RKO (cell line): ENCODE results near the gene MLC1.
"Not testable (repeated sequence)": the region's sequence is repeated elsewhere in the genome, so short reads cannot be mapped to it uniquely, and the experiment has no call there.

Experiments
- DNase-seq: peaks from one replicate; pipeline ENCODE4 v3.0.0-alpha.2; 2016; ENCODE audit warnings: low spot score

Gene MLC1

GRCh38 chr22:50102946-50103345 is 17.7 kb upstream of the MLC1 start:
- DNase-seq = no peak

GRCh38 chr22:50101870-50102565 is 16.8 kb upstream of the MLC1 start:
- no peak for DNase-seq

- no peak for DNase-seq
Observed at GRCh38 chr22:50098052-50098451, 12.8 kb upstream of the MLC1 start.

- DNase-seq = no peak
Observed at GRCh38 chr22:50092342-50092741, 7.1 kb upstream of the MLC1 start.

- DNase-seq = no peak
Observed at GRCh38 chr22:50091092-50091768, 6.0 kb upstream of the MLC1 start.

- DNase-seq = no peak
Observed at GRCh38 chr22:50090412-50090714, 5.1 kb upstream of the MLC1 start.

GRCh38 chr22:50089682-50090411 is 4.6 kb upstream of the MLC1 start, which contains the start of gene MOV10L1:
Gene MOV10L1 (plus strand): TSS chr22:50090006. CDS start chr22:50090089, 83 bp downstream.
- DNase-seq = no peak

- DNase-seq = no peak
Observed at GRCh38 chr22:50089231-50089630, 4.0 kb upstream of the MLC1 start.

- DNase-seq = no peak
Observed at GRCh38 chr22:50088096-50088495, 2.9 kb upstream of the MLC1 start.

- DNase-seq = no peak
Observed at GRCh38 chr22:50087646-50088045, 2.4 kb upstream of the MLC1 start.

GRCh38 chr22:50086975-50087374 is 1.7 kb upstream of the MLC1 start:
- not testable (repeated sequence) for DNase-seq

- no peak for DNase-seq
Observed at GRCh38 chr22:50086526-50086925, 1.3 kb upstream of the MLC1 start.

GRCh38 chr22:50084614-50085021 is 608 bp downstream of the MLC1 start:
- no peak for DNase-seq

- no peak for DNase-seq
Observed at GRCh38 chr22:50084080-50084477, 1.1 kb downstream of the MLC1 start.

- DNase-seq = no peak
Observed at GRCh38 chr22:50083462-50084079, 1.7 kb downstream of the MLC1 start.

- no peak for DNase-seq
Observed at GRCh38 chr22:50082961-50083461, 2.2 kb downstream of the MLC1 start.

- DNase-seq = no peak
Observed at GRCh38 chr22:50082197-50082715, 3.0 kb downstream of the MLC1 start.

- no peak for DNase-seq
Observed at GRCh38 chr22:50081426-50082196, 3.6 kb downstream of the MLC1 start.

GRCh38 chr22:50080077-50080465 is 5.2 kb downstream of the MLC1 start:
- DNase-seq = no peak

- DNase-seq = no peak
Observed at GRCh38 chr22:50078761-50079160, 6.5 kb downstream of the MLC1 start.

GRCh38 chr22:50078246-50078645 is 7.0 kb downstream of the MLC1 start:
- DNase-seq = no peak
